GM23338 (cell line): Measurements from ENCODE around the gene SMIM22.

ENCODE experiments used
- CREB1 ChIP-seq: fragments of 250-450 bp; sonication (Bioruptor Pico); IDR thresholded peaks from 2 replicates; pipeline ENCODE4 v1.5.0; 2020; ENCODE audit warnings: low read depth, mild to moderate bottlenecking, moderate library complexity
- EZH2 ChIP-seq: fragments of 200-600 bp; sonication (generic); IDR thresholded peaks from one replicate; pipeline ENCODE4 v1.8.0; 2017; ENCODE audit warnings: antibody characterized with exemption, mild to moderate bottlenecking, low read depth; ENCODE audit not compliant: unreplicated experiment
- EZH2phosphoT487 ChIP-seq: fragments of 200-600 bp; sonication (generic); IDR thresholded peaks from one replicate; pipeline ENCODE4 v1.8.1; 2018; ENCODE audit warnings: antibody characterized with exemption; ENCODE audit not compliant: unreplicated experiment
- TF ChIP-seq, protein P1 (sequence below), 2 experiments: fragments of 200-600 bp in 1 of 2; sonication (generic) in 1 of 2; conservative IDR thresholded peaks; 2 replicates each; pipeline versions ENCODE4 v1.5.1 to v1.6.1; 2016 to 2017; ENCODE audit warnings: antibody characterized with exemption in 2 of 2, low read depth in 2 of 2, mild to moderate bottlenecking in 2 of 2, moderate library complexity in 1 of 2

DNA sequence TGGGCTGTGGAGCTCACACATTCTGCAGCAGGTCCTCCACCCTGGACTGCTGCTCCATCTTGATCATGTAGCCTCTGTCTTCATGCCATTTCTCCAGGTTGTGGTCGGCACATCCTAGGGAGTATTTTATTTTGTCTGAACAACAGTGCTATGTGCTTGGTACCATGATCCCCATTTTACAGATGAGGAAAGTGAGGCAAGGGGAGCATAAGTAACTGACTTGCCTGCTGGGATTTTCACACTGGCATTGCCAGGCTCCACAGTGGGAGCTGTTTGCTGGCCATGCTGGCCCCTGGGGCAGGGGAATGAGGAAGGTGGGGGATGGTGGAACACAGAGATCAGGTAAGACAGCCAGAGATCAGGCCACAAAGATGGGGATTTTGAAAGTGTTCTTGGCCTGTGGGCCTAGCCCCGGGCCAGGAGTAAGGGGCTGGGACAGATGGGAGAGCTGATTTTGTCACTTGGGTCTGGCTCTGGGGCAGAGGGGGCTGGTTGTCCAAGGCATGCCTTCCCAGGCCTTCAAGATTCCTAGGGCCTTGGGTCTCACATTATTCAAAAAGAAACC is 18.9 kb upstream of the SMIM22 start:
- TF ChIP-seq EZH2phosphoT487 (no peak), CREB1 (no peak), EZH2 (no peak)
- TF ChIP-seq, protein P1, sequence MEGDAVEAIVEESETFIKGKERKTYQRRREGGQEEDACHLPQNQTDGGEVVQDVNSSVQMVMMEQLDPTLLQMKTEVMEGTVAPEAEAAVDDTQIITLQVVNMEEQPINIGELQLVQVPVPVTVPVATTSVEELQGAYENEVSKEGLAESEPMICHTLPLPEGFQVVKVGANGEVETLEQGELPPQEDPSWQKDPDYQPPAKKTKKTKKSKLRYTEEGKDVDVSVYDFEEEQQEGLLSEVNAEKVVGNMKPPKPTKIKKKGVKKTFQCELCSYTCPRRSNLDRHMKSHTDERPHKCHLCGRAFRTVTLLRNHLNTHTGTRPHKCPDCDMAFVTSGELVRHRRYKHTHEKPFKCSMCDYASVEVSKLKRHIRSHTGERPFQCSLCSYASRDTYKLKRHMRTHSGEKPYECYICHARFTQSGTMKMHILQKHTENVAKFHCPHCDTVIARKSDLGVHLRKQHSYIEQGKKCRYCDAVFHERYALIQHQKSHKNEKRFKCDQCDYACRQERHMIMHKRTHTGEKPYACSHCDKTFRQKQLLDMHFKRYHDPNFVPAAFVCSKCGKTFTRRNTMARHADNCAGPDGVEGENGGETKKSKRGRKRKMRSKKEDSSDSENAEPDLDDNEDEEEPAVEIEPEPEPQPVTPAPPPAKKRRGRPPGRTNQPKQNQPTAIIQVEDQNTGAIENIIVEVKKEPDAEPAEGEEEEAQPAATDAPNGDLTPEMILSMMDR (conservative IDR thresholded peaks at IDR 0.05; ENCODE audit: low read depth in 2 of 2): no peak
